ENCODE data around the gene DNAH6.

Gene DNAH6

GRCh38 chr2:84631985-84632384 lies 115.7 kb downstream of the DNAH6 start:
- DNase-seq (ENCODE audit: low read depth), result no peak

GRCh38 chr2:84636080-84636971 lies 120.0 kb downstream of the DNAH6 start:
- DNase-seq (ENCODE audit: low read depth), result peak; percentile 2

GRCh38 chr2:84639751-84640150 lies 123.5 kb downstream of the DNAH6 start:
- DNase-seq (ENCODE audit: low read depth), result no peak

- DNase-seq (ENCODE audit: low read depth), result no peak
Measured at GRCh38 chr2:84640411-84640810, 124.1 kb downstream of the DNAH6 start.

- DNase-seq (ENCODE audit: low read depth), result no peak
Measured at GRCh38 chr2:84641021-84641420, 124.7 kb downstream of the DNAH6 start.

GRCh38 chr2:84643991-84644390 lies 127.7 kb downstream of the DNAH6 start:
- no peak for DNase-seq (ENCODE audit: low read depth)

- DNase-seq (ENCODE audit: low read depth), result no peak
Measured at GRCh38 chr2:84646514-84646913, 130.2 kb downstream of the DNAH6 start.

GRCh38 chr2:84647267-84647666 lies 131.0 kb downstream of the DNAH6 start:
- DNase-seq (ENCODE audit: low read depth), result no peak

GRCh38 chr2:84649058-84649457 lies 132.8 kb downstream of the DNAH6 start:
- DNase-seq (ENCODE audit: low read depth), result no peak

- no peak for DNase-seq (ENCODE audit: low read depth)
Measured at GRCh38 chr2:84649487-84650142, 133.3 kb downstream of the DNAH6 start.

- DNase-seq (ENCODE audit: low read depth), result no peak
Measured at GRCh38 chr2:84652431-84652830, 136.1 kb downstream of the DNAH6 start.

GRCh38 chr2:84653302-84653701 lies 137.0 kb downstream of the DNAH6 start:
- peak; percentile 13 for DNase-seq (ENCODE audit: low read depth)

GRCh38 chr2:84654414-84654813 lies 138.1 kb downstream of the DNAH6 start:
- no peak for DNase-seq (ENCODE audit: low read depth)

- no peak for DNase-seq (ENCODE audit: low read depth)
Measured at GRCh38 chr2:84669122-84669521, 152.8 kb downstream of the DNAH6 start.

- DNase-seq (ENCODE audit: low read depth), result no peak
Measured at GRCh38 chr2:84674099-84674498, 157.8 kb downstream of the DNAH6 start.

GRCh38 chr2:84674586-84674985 lies 158.3 kb downstream of the DNAH6 start:
- DNase-seq (ENCODE audit: low read depth), result no peak

GRCh38 chr2:84676295-84676694 lies 160.0 kb downstream of the DNAH6 start:
- peak; percentile 76 for DNase-seq (ENCODE audit: low read depth)

- no peak for DNase-seq (ENCODE audit: low read depth)
Measured at GRCh38 chr2:84678214-84678613, 161.9 kb downstream of the DNAH6 start.

- DNase-seq (ENCODE audit: low read depth), result no peak
Measured at GRCh38 chr2:84686783-84687476, 170.6 kb downstream of the DNAH6 start.

- DNase-seq (ENCODE audit: low read depth), result no peak
Measured at GRCh38 chr2:84687498-84688149, 171.3 kb downstream of the DNAH6 start.

- DNase-seq (ENCODE audit: low read depth), result no peak
Measured at GRCh38 chr2:84690225-84690624, 173.9 kb downstream of the DNAH6 start.

GRCh38 chr2:84694088-84694622 lies 177.9 kb downstream of the DNAH6 start:
- DNase-seq (ENCODE audit: low read depth), result no peak

Data from EH (cell line).